Gastroesophageal sphincter (tissue), 3 donors: ENCODE data around the gene SHTN1.

Experiments
- EP300 ChIP-seq: sonication (generic); formaldehyde crosslinking; IDR thresholded peaks from one replicate; pipeline ENCODE4 v1.6.1; 2017; ENCODE audit warnings: antibody characterized with exemption, mild to moderate bottlenecking
- POLR2A ChIP-seq, 2 donors: fragments of 450-650 bp; IDR thresholded peaks; one replicate each; pipeline ENCODE4 v1.6.1; 2017; ENCODE audit warnings: antibody characterized with exemption in 2 of 2, mild to moderate bottlenecking in 2 of 2, moderate library complexity in 1 of 2
- TF ChIP-seq, protein P1 (sequence below), 4 experiments: fragments of 200-600 bp in 2 of 4; fragments of 450-650 bp in 2 of 4; sonication (generic) in 1 of 4; IDR thresholded peaks; one replicate each; pipeline ENCODE4 v1.5.1; 2017 to 2019; ENCODE audit warnings: antibody characterized with exemption in 4 of 4, mild to moderate bottlenecking in 2 of 4, moderate library complexity in 2 of 4

- TF ChIP-seq, protein P1, sequence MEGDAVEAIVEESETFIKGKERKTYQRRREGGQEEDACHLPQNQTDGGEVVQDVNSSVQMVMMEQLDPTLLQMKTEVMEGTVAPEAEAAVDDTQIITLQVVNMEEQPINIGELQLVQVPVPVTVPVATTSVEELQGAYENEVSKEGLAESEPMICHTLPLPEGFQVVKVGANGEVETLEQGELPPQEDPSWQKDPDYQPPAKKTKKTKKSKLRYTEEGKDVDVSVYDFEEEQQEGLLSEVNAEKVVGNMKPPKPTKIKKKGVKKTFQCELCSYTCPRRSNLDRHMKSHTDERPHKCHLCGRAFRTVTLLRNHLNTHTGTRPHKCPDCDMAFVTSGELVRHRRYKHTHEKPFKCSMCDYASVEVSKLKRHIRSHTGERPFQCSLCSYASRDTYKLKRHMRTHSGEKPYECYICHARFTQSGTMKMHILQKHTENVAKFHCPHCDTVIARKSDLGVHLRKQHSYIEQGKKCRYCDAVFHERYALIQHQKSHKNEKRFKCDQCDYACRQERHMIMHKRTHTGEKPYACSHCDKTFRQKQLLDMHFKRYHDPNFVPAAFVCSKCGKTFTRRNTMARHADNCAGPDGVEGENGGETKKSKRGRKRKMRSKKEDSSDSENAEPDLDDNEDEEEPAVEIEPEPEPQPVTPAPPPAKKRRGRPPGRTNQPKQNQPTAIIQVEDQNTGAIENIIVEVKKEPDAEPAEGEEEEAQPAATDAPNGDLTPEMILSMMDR (IDR thresholded peaks at IDR 0.05) = no peak
- TF ChIP-seq EP300 = no peak
- no peak for TF ChIP-seq POLR2A (IDR thresholded peaks at IDR 0.05)
Measured at GRCh38 chr10:117000580-117000979, 4.4 kb downstream of the SHTN1 start.
